ENCODE measurements around the gene CELSR2.

The CELSR2 gene

GRCh38 chr1:109231066-109231465 is 18.3 kb upstream of the CELSR2 start:
- DNase-seq (no peak), ATAC-seq (no peak)

DNA sequence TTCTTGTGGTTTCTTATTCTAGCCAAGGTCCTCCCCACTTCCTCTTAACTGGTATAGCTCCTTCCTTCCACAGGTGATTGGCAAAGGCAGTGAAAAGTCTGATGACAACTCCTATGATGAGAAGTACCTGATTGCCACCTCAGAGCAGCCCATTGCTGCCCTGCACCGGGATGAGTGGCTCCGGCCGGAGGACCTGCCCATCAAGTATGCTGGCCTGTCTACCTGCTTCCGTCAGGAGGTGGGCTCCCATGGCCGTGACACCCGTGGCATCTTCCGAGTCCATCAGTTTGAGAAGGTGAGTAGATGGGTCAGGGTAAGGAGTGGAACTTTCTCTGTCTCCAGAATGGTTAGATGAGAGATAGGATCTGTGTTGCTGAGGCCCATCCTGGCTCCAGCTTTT is 14.2 kb upstream of the CELSR2 start:
- DNase-seq, result no peak

DNA sequence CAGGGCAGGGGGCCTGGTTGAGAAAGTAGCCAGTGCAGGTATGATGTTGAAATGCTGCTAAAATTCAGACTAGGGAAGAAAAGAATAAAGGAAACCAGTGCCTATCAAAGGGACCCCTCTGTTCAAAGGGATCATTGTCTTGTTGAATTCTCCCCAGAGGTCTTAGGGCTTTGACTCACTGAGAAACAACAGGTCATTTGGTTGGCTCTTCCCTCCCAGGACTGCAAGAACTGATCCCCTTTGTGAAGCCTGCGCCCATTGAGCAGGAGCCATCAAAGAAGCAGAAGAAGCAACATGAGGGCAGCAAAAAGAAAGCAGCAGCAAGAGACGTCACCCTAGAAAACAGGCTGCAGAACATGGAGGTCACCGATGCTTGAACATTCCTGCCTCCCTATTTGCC is 11.8 kb upstream of the CELSR2 start:
- no peak for DNase-seq
- ATAC-seq, result no peak

More for the DNA sequence above, 14.2 kb upstream of the CELSR2 start:
- no peak for ATAC-seq

DNA sequence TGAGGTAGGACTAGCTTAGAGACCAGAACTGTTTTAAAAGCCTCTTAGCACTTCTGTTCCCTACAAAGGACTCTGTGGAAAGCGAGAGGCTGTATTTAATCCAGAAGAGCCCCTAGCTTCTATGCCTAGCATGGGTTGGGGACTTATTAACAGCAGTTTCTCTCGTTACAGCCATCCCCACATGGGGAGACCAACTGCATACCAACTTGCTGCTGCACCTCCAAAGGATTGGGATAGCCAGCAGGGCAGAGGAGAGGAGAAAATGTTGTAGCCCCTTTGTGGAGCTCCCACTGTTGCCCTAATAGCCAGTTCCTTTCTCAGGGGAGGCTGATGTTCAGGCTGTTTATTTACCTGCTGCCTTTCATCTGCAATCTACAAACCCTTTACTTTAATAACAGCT is 11.0 kb upstream of the CELSR2 start:
- DNase-seq (no peak), ATAC-seq (no peak)

DNA sequence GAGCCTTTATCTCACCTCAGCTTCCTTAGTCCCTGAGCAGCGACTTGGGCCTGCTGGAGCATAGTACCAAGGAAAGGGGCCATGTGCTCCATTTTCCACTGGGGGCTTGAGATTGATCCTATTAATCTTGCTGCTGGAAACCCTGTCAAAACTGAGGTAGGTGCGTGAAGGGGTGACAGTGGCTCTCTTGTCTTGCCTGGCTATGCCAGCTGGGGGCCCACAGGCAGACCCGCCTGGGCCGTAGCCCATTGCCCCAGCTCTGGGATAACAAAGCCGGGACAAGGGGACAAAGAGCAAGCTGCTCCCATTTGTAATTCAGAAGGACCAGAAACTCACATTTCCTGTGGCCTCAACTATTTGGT is 10.3 kb upstream of the CELSR2 start:
- ATAC-seq (no peak), DNase-seq (no peak)

GRCh38 chr1:109239409-109240068 is 9.8 kb upstream of the CELSR2 start:
- DNase-seq, result no peak
- ATAC-seq, result peak; percentile 73

DNA sequence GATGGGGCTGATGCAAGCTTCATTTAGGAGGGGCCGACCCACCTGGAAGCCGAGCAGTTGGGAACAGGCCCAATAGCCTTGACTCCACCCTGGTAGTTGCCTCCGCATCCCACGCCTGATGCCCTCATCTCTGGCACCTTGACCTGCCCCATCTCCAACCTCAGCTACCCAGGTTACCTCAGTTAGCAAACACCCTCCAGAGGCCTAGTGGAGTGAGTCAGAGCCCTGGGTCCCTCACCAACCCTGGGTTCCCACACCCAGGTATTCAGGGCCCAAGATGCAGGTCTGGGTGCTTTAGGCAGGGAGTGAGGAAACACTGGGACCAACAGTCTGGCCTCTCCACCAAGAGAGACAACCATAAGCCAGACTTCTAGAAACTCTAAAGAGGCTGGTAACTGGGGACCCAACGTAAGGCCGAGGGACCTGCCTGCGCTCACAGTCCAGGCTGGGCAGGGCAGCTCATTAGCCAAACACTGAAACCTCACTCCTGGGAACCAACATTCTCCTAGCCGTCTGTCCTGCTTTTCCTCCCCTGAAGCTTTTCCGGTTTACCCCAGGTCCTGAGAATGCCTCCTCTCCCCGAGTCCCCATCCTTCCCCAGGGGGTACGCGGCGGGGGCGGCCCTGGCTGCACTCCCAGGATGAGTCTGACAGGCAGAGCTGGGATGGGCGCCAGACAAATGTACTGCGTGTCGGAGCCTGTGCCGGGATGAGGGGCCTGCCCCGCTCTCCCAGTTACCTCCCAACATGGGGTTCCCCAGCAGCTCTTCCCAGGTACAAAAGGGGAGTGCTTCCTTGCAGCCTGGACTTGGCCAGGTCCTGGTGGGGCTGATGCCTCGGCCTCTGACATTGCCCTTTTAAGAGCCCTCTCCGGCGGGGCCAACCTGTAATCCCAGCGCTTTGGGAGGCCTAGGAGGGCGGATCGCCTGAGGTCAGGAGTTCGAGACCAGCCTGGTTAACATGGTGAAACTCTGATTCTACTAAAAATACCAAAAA is 8.9 kb upstream of the CELSR2 start:
- DNase-seq (peak; percentile 29), ATAC-seq (peak; percentile 41)

- DNase-seq (no peak), ATAC-seq (no peak)
Measured at GRCh38 chr1:109241344-109241743, 8.0 kb upstream of the CELSR2 start.

GRCh38 chr1:109241841-109242345 is 7.4 kb upstream of the CELSR2 start:
- DNase-seq (no peak), ATAC-seq (no peak)

- no peak for ATAC-seq
- DNase-seq, result no peak
Measured at GRCh38 chr1:109242387-109242786, 7.0 kb upstream of the CELSR2 start.

- ATAC-seq (no peak), DNase-seq (no peak)
Measured at GRCh38 chr1:109243221-109243620, 6.1 kb upstream of the CELSR2 start.

- DNase-seq (no peak), ATAC-seq (no peak)
Measured at GRCh38 chr1:109243860-109244552, 5.3 kb upstream of the CELSR2 start.

DNA sequence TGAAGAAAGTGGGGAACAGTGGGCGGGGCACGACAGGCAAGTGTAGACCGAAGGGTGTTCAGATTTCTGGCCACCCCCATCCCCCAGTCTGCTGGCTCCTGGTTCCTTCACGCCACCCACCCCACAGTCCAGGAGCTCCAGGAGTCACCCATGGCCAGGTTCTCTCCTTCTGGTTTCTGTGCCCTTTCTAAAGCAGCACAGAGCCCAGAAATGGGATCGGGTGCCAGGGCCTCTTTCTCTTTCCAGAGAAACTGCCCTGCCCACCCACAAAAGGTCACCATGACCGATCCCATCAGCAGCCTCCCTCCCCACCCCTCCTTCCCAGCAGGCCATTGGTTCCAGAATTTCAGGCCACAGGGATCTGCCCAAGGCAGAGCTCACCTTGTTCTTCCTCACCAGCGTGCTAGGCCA is 3.2 kb upstream of the CELSR2 start:
- ATAC-seq, result no peak
- DNase-seq, result no peak

GRCh38 chr1:109247401-109248365 is 1.7 kb upstream of the CELSR2 start:
- ATAC-seq, result no peak
- no peak for DNase-seq

DNA sequence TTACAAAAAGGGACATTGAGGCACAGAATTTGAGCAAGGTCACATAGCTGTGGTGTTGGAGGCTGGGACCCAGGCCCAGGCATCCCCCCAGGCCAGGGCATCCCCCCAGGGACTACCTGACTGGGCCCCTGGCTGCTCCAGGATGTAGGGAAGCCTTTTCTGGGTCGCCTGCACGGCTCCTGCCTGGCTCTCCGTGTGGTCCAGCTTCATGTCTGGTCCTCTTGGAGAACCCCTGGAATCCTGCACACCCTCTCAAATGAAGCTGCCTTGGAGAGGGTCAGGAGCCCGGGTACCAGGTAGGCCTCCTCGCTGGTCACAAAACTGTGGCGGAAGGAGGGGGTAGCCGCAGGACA is 919 bp upstream of the CELSR2 start:
- DNase-seq (no peak), ATAC-seq (no peak)

DNA sequence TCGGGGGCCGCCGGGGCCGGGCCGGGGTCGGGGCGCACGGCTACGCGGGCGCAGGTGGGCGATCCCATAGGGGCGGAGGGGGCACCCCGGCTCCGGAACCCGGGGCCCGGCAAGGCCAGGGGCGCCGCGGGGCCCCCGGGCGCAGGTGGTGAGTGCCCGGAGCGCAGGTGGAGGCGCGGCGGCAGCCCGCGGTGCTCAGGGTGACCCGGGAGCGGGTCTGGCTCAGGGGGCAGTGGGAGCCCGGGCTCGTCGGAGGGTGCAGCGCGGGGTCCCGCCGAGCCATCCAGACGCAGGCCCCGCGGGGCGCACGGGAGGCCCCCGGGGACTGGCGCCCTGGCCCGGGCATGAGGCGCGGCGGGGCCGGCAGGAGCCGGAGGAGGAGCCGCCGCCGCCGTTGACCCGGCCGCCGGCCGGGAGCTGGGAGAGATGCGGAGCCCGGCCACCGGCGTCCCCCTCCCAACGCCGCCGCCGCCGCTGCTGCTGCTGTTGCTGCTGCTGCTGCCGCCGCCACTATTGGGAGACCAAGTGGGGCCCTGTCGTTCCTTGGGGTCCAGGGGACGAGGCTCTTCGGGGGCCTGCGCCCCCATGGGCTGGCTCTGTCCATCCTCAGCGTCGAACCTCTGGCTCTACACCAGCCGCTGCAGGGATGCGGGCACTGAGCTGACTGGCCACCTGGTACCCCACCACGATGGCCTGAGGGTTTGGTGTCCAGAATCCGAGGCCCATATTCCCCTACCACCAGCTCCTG is 489 bp downstream of the CELSR2 start:
- no peak for DNase-seq
- peak; percentile 16 for ATAC-seq

- ATAC-seq, result no peak
- DNase-seq, result no peak
Measured at GRCh38 chr1:109250454-109251276, 1.3 kb downstream of the CELSR2 start.

DNA sequence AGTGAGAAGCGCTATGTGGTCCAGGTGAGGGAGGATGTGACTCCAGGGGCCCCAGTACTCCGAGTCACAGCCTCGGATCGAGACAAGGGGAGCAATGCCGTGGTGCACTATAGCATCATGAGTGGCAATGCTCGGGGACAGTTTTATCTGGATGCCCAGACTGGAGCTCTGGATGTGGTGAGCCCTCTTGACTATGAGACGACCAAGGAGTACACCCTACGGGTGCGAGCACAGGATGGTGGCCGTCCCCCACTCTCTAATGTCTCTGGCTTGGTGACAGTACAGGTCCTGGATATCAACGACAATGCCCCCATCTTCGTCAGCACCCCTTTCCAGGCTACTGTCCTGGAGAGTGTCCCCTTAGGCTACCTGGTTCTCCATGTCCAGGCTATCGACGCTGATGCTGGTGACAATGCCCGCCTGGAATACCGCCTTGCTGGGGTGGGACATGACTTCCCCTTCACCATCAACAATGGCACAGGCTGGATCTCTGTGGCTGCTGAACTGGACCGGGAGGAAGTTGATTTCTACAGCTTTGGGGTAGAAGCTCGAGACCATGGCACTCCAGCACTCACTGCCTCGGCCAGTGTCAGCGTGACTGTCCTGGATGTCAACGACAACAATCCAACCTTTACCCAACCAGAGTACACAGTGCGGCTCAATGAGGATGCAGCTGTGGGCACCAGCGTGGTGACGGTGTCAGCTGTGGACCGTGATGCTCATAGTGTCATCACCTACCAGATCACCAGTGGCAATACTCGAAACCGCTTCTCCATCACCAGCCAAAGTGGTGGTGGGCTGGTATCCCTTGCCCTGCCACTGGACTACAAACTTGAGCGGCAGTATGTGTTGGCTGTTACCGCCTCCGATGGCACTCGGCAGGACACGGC is 2.2 kb downstream of the CELSR2 start:
- DNase-seq, result no peak
- no peak for ATAC-seq

Data from stimulated activated naive CD8-positive, alpha-beta T cell treated with anti-CD3 and anti-CD28 coated beads, Interleukin-15, Interleukin-2, amounts not matched to agents 100 U/mL and 50 U/mL, for 24 hours (primary cell).